NCI-H2196 treated with DMSO at 0.1 percent for 48 hours (cell line): Measurements from ENCODE around the gene SSUH2.
"Not testable (repeated sequence)": the region's sequence is repeated elsewhere in the genome, so short reads cannot be mapped to it uniquely, and the experiment has no call there.

Experiments used
- DNase-seq: peaks from one replicate; lab custom pipeline; 2025; ENCODE audit not compliant: unreplicated experiment; lab: John Stamatoyannopoulos, UW

SSUH2 gene

GRCh38 chr3:8660175-8661118 lies 15.8 kb upstream of the SSUH2 start:
- DNase-seq = no peak

DNA sequence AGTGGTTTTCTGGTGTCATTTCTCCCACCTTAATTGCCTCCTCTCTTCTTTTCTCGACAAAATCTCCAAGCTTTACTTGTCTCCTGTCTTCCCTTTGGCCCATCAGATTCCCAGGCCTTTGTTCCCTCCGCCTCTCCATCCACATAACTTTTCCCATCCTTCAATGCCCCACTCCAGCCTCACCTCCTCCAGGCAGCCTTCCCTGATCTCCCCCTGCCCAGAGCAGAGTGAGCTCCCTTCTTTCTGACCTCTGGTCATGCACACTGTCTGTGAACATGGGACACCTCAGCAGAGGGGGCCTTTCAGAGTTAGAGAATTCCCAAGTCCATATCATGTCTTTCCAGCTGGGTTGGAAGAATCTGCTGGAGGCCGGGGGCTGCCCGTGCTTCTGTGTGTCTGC lies 14.6 kb upstream of the SSUH2 start:
- DNase-seq = no peak

- no peak for DNase-seq
Observed at GRCh38 chr3:8658306-8659212, 14.0 kb upstream of the SSUH2 start.

GRCh38 chr3:8657804-8658305 lies 13.3 kb upstream of the SSUH2 start:
- DNase-seq = no peak

- DNase-seq = no peak
Observed at GRCh38 chr3:8656240-8656639, 11.6 kb upstream of the SSUH2 start.

GRCh38 chr3:8655387-8655835 lies 10.8 kb upstream of the SSUH2 start:
- no peak for DNase-seq

GRCh38 chr3:8654572-8655329 lies 10.2 kb upstream of the SSUH2 start:
- DNase-seq = not testable (repeated sequence)

- no peak for DNase-seq
Observed at GRCh38 chr3:8653800-8654408, 9.3 kb upstream of the SSUH2 start.

- DNase-seq = no peak
Observed at GRCh38 chr3:8652324-8652987, 7.9 kb upstream of the SSUH2 start.

DNA sequence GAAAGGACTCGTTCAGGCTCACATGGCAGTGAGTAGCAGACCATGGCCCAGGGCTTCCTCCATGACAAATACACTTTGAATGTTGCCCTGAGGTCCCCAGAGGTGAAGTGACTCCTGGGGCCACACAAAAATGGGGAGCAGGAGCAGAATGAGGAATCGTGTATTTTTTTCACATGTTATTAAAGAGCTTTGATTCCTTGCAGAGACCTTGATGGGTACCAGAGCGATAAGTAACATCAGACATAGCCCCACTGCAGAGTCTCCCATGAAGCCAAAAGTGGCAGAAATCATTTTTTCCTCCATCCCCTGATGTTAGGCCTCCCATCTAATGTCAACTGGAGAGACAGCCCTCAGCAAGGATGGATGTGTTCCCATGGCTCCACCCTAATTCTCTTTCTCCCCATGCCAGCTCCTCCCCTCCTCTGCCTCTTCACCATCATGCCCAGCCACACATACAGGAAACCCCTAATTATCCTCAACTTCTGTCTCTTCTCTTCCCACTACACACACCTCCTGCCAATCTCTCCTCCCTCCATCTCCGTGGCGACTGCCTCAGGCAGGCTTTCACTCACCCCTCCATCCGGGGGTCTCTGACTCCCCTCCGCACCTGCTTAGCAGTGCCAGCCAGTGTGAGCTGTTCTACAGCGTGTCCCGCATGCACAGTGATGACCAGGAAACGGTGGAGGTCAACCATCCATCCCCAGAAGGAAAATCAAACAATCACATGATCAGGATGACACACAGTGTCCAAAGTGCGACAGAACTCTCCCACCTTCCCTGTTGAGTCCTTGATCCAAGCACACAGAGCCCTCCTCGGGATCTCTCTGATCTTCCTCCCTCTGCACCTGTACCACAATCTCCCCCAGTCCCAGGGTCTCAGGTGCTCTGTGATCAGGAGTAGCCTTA lies 7.1 kb upstream of the SSUH2 start:
- DNase-seq = no peak

- DNase-seq = no peak
Observed at GRCh38 chr3:8650583-8651416, 6.2 kb upstream of the SSUH2 start.

GRCh38 chr3:8649757-8650156 lies 5.2 kb upstream of the SSUH2 start:
- DNase-seq = no peak

- no peak for DNase-seq
Observed at GRCh38 chr3:8648909-8649741, 4.5 kb upstream of the SSUH2 start.

GRCh38 chr3:8647137-8647985 lies 2.8 kb upstream of the SSUH2 start:
- no peak for DNase-seq

DNA sequence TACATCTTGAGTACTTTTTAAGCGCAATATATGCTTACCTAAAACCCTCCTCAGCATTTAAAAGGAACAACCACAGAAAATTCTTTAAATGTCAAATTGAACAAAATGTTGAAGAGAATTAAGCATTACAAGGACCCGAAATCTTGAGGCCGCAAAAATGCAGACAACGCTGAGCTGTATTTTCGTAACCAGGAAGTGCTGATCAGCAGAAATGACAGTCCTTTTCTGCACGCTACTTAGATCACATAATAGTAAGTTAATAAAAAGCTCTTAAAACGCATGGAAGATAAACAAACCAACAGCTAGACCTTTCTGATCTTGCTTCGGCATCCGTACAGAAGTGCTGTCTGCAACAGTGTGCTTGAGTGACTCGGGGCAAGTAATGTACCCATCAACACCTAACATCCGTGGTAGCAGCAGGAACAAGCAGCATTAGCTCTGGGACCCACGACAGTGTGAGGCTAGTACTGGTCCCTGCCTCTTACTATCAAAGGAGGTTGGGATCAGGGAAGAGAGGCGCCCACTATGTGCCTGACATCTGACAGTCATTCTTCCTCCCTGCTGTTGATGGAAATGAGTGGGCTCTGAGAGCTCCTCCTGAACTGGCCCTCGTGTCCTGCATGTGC lies 1.8 kb upstream of the SSUH2 start:
- DNase-seq = no peak

DNA sequence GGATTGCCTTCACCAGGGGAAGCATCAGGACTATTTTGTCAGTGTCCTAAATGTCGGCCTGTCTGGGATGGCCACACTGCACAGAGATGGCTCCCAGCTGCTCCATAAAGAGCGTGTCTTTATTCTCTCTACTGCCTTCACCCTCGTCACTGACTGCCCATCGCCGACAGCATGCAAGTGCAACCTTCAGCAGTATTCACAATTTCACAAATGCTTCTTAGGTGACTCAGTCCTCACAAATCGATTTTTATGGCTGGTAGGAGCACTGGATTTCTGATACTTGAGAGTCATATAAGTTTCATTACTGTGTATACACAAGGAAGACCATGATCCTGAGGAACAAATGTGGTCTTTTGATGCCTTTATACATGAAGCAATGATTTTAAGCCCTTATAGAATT lies 1.1 kb upstream of the SSUH2 start:
- no peak for DNase-seq
